Measurements from ENCODE around the gene PPM1M. TPM values are rescaled to one million over a fixed set of nuclear protein-coding genes. Genes with fewer than 3 reads are reported as not detected.

The PPM1M gene
- total RNA-seq, 1 donor from 2014 or later: 44.6 TPM

- H3K4me3 Mint-ChIP-seq: peak overlapping the region; percentile 96
- ATAC-seq (ENCODE audit: low read depth) (no peak), DNase-seq (peak; percentile 14)
- ChIA-PET CTCF (interaction anchor here (1.0 to 2.5 kb wide), 9 partner anchors 13 to 98 kb away, joined by 3 to 10 read pairs (median 6); partner anchors contain the start of genes GLYCTK, TLR9 and WDR82), POLR2A (interaction anchor here (0.5 to 12.1 kb wide), 9 partner anchors 8 to 397 kb away, joined by 3 to 147 read pairs (median 8); partner anchors contain the start of genes GLYCTK, RPL29, TLR9 and WDR82)
- no peaks in the 10 kb centered on the region for H3K27me3 Mint-ChIP-seq
- H3K27ac Mint-ChIP-seq: peak overlapping the region; percentile 87
- intact Hi-C loops (cut with micrococcal nuclease): no loop called here
- H3K9me3 Mint-ChIP-seq: no peaks in the 10 kb centered on the region
- no peak for TF ChIP-seq CTCF (IDR thresholded peaks at IDR 0.05)
- peaks cover 79% of the 10 kb centered on the region for H3K4me1 Mint-ChIP-seq
- H3K36me3 Mint-ChIP-seq (ENCODE audit: low read depth): peaks cover 15% of the 10 kb centered on the region
Observed at GRCh38 chr3:52240059-52240885, 5.3 kb upstream of the PPM1M start.

GRCh38 chr3:52240886-52241370, 4.6 kb upstream of the PPM1M start:
- intact Hi-C loops (cut with micrococcal nuclease): no loop called here
- Mint-ChIP-seq H3K27ac (peak overlapping the region; percentile 87), H3K36me3 (ENCODE audit: low read depth) (peaks cover 11% of the 10 kb centered on the region), H3K9me3 (no peaks in the 10 kb centered on the region), H3K4me1 (peaks cover 76% of the 10 kb centered on the region), H3K4me3 (peak overlapping the region; percentile 96), H3K27me3 (no peaks in the 10 kb centered on the region)
- CTCF ChIA-PET: interaction anchor here (1.0 to 1.6 kb wide), 7 partner anchors 12 to 98 kb away, joined by 3 to 10 read pairs (median 6); partner anchors contain the start of gene WDR82
- TF ChIP-seq CTCF (IDR thresholded peaks at IDR 0.05): no peak
- POLR2A ChIA-PET: interaction anchor here (0.6 to 12.1 kb wide), 8 partner anchors 9 to 245 kb away, joined by 4 to 147 read pairs (median 15); partner anchors contain the start of genes GLYCTK, RPL29, TLR9 and WDR82
- ATAC-seq (ENCODE audit: low read depth) (no peak), DNase-seq (no peak)

GRCh38 chr3:52242039-52242438, 3.5 kb upstream of the PPM1M start:
- Mint-ChIP-seq H3K27me3 (no peaks in the 10 kb centered on the region), H3K27ac (no peak overlapping the region), H3K9me3 (no peaks in the 10 kb centered on the region), H3K4me1 (peaks cover 76% of the 10 kb centered on the region), H3K36me3 (ENCODE audit: low read depth) (peaks cover 9% of the 10 kb centered on the region), H3K4me3 (no peak overlapping the region)
- no peak for TF ChIP-seq CTCF (IDR thresholded peaks at IDR 0.05)
- intact Hi-C loops (cut with micrococcal nuclease): no loop called here
- ChIA-PET POLR2A (interaction anchor here (0.7 to 12.1 kb wide), 4 partner anchors 11 to 97 kb away, joined by 4 to 147 read pairs (median 23); partner anchors contain the start of genes TLR9 and WDR82), CTCF (no interaction called here)
- no peak for ATAC-seq (ENCODE audit: low read depth)
- no peak for DNase-seq

GRCh38 chr3:52243791-52244628, 1.5 kb upstream of the PPM1M start:
- CTCF ChIA-PET: interaction anchor here (0.6 to 2.1 kb wide), 8 partner anchors 9 to 95 kb away, joined by 3 to 8 read pairs (median 4); partner anchors contain the start of genes TLR9 and WDR82
- intact Hi-C loops (cut with micrococcal nuclease): loop anchor here (1.0 kb wide), 2 partner anchors 9 to 19 kb away; partner anchors contain the start of gene TLR9

More at GRCh38 chr3:52243791-52244628, 1.5 kb upstream of the PPM1M start:
- Mint-ChIP-seq H3K36me3 (ENCODE audit: low read depth) (peaks cover 18% of the 10 kb centered on the region), H3K27ac (peak overlapping the region; percentile 95), H3K4me1 (peaks cover 71% of the 10 kb centered on the region), H3K27me3 (no peaks in the 10 kb centered on the region), H3K9me3 (no peaks in the 10 kb centered on the region), H3K4me3 (peak overlapping the region; percentile 84)
- POLR2A ChIA-PET: interaction anchor here (0.6 to 12.1 kb wide), 10 partner anchors 9 to 301 kb away, joined by 3 to 147 read pairs (median 8); partner anchors contain the start of genes GLYCTK, TLR9 and WDR82
- ATAC-seq (ENCODE audit: low read depth): peak; percentile 65
- DNase-seq: peak; percentile 58
- no peak for TF ChIP-seq CTCF (IDR thresholded peaks at IDR 0.05)

Data from activated B cell treated with CpG ODN at 0.5 μM for 24 hours (primary cell).